Measurements from ENCODE around the gene OCEL1. TPM values are rescaled to one million over a fixed set of nuclear protein-coding genes. Genes with fewer than 3 reads are reported as not detected.

Gene OCEL1
- total and polyA plus RNA-seq, 2 of the 13 experiments (the other 11 are each of a cell fraction or from before 2014, with no cell fraction given) = 10.6 to 17.2 TPM

GRCh38 chr19:17260842-17261325 lies 34.9 kb downstream of the OCEL1 start (continued):
- TF ChIP-seq MXD3 (CRISPR knock-in tag; IDR thresholded peaks at IDR 0.05) (0 out of 2 replicates have a peak, but pooled peaks have one; percentile 28), EEA1 (CRISPR knock-in tag; IDR thresholded peaks at IDR 0.05; ENCODE audit: borderline replicate concordance) (no peak), NCOA2 (CRISPR knock-in tag; IDR thresholded peaks at IDR 0.05) (no peak), FOXO1 (CRISPR knock-in tag; IDR thresholded peaks at IDR 0.05) (0 out of 2 replicates have a peak, but pooled peaks have one; percentile 45), THAP11 (CRISPR knock-in tag; IDR thresholded peaks at IDR 0.05) (peak; percentile 70), ZNF782 (CRISPR knock-in tag; IDR thresholded peaks at IDR 0.05; ENCODE audit: borderline replicate concordance) (no peak), ZNF468 (CRISPR knock-in tag; IDR thresholded peaks at IDR 0.05) (no peak), IRF9 (CRISPR knock-in tag; IDR thresholded peaks at IDR 0.05; ENCODE audit: borderline replicate concordance) (peak; percentile 40; the same call in 1 of the 2 replicates), PLSCR1 (CRISPR knock-in tag; IDR thresholded peaks at IDR 0.05; ENCODE audit: borderline replicate concordance) (no peak), ZNF652 (CRISPR knock-in tag; IDR thresholded peaks at IDR 0.05; ENCODE audit: borderline replicate concordance, low read depth) (peak; percentile 68; the same call in 1 of the 2 replicates), ZNF383 (CRISPR knock-in tag; IDR thresholded peaks at IDR 0.05; ENCODE audit: borderline replicate concordance) (no peak), ZNF260 (CRISPR knock-in tag; IDR thresholded peaks at IDR 0.05; ENCODE audit: borderline replicate concordance, low read depth) (no peak), RAD21 (CRISPR knock-in tag; IDR thresholded peaks at IDR 0.05) (peak; percentile 76), NKX3-1 (CRISPR knock-in tag; IDR thresholded peaks at IDR 0.05) (no peak), GPBP1L1 (CRISPR knock-in tag; IDR thresholded peaks at IDR 0.05) (no peak), ZNF747 (CRISPR knock-in tag; IDR thresholded peaks at IDR 0.05; ENCODE audit: borderline replicate concordance) (no peak), ZSCAN25 (CRISPR knock-in tag; IDR thresholded peaks at IDR 0.05) (0 out of 2 replicates have a peak, but pooled peaks have one; percentile 43), PPARG (CRISPR knock-in tag; conservative IDR thresholded peaks at IDR 0.05) (0 out of 2 replicates have a peak, but pooled peaks have one; percentile 45), ZNF609 (CRISPR knock-in tag; IDR thresholded peaks at IDR 0.05; ENCODE audit: borderline replicate concordance) (0 out of 2 replicates have a peak, but pooled peaks have one; percentile 33), YY1 (IDR thresholded peaks at IDR 0.05; ENCODE audit: insufficient read depth, insufficient replicate concordance, low read depth, low read length) (peak; percentile 51), PITX1 (CRISPR knock-in tag; IDR thresholded peaks at IDR 0.05) (peak; percentile 79; the same call in 1 of the 2 replicates), ZNF781 (CRISPR knock-in tag; IDR thresholded peaks at IDR 0.05; ENCODE audit: borderline replicate concordance, not compliant biosample characterization) (peak; percentile 43)

All from HepG2 (cell line).